ENCODE results near the gene GNAQ.

DNA sequence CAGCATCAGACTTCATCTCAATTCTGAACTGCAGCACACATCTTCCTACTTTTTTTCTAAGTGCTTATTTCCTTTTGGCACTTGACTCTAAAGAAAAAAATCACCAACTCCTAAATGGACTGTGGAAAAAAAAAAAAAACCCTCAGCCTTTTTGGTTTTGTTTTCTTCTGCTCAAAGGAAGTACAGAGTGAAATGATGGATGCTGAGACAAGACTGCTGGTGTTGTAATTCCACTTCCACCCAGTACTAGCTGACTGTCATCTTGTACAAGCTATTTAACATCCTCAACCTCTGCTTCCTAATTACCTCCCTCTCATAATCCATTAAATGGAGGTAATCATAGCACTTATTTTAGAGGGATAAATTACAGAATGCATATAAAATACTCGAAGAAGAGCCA, 212.0 kb downstream of the GNAQ start:
- TF ChIP-seq SRF (IDR thresholded peaks at IDR 0.05; ENCODE audit: low read depth): no peak
- TF ChIP-seq, protein P1, sequence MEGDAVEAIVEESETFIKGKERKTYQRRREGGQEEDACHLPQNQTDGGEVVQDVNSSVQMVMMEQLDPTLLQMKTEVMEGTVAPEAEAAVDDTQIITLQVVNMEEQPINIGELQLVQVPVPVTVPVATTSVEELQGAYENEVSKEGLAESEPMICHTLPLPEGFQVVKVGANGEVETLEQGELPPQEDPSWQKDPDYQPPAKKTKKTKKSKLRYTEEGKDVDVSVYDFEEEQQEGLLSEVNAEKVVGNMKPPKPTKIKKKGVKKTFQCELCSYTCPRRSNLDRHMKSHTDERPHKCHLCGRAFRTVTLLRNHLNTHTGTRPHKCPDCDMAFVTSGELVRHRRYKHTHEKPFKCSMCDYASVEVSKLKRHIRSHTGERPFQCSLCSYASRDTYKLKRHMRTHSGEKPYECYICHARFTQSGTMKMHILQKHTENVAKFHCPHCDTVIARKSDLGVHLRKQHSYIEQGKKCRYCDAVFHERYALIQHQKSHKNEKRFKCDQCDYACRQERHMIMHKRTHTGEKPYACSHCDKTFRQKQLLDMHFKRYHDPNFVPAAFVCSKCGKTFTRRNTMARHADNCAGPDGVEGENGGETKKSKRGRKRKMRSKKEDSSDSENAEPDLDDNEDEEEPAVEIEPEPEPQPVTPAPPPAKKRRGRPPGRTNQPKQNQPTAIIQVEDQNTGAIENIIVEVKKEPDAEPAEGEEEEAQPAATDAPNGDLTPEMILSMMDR (IDR thresholded peaks at IDR 0.05 in 2 of 3, conservative IDR thresholded peaks at IDR 0.05 in 1 of 3; ENCODE audit: borderline replicate concordance in 1 of 3, insufficient read depth in 1 of 3, low read depth in 2 of 3, low read length in 2 of 3): no peak
